H1 (cell line): ENCODE data around the gene AHSG.

Experiments used
- CHD1 ChIP-seq: IDR thresholded peaks from 2 replicates; pipeline ENCODE4 v1.6.1; 2012; ENCODE audit warnings: low read depth, low read length, improper control_type of control experiment
- CTCF ChIP-seq, 3 experiments: IDR thresholded peaks; 1 replicate in 2 of 3; 2 replicates in 1 of 3; pipeline versions ENCODE4 v1.5.1 to v1.6.1; 2011; ENCODE audit warnings: low read length in 3 of 3, mild to moderate bottlenecking in 3 of 3, inconsistent platforms in 2 of 3, low read depth in 1 of 3, moderate library complexity in 1 of 3; ENCODE audit not compliant: insufficient read depth in 1 of 3; ENCODE audit errors: control extremely low read depth in 1 of 3
- EZH2 ChIP-seq: fragments of 200-600 bp; sonication (generic); IDR thresholded peaks from 2 replicates; pipeline ENCODE4 v1.7.1; 2012; ENCODE audit warnings: low read depth, mild to moderate bottlenecking, moderate library complexity, low read length, inconsistent platforms; ENCODE audit not compliant: severe bottlenecking
- MAX ChIP-seq: IDR thresholded peaks from 2 replicates; pipeline ENCODE4 v1.6.1; 2012; ENCODE audit warnings: inconsistent platforms
- PHF8 ChIP-seq: fragments of 200-600 bp; sonication (generic); conservative IDR thresholded peaks from 2 replicates; pipeline ENCODE4 v1.7.1; 2012; ENCODE audit warnings: low read depth, mild to moderate bottlenecking, inconsistent platforms, low read length, moderate library complexity
- POLR2A ChIP-seq, 2 experiments: IDR thresholded peaks; 1 replicate in 1 of 2; 2 replicates in 1 of 2; pipeline ENCODE4 v1.6.1; 2011; ENCODE audit warnings: low read depth in 2 of 2, low read length in 2 of 2, mild to moderate bottlenecking in 2 of 2; ENCODE audit errors: control extremely low read depth in 1 of 2
- RAD21 ChIP-seq, 2 experiments: IDR thresholded peaks in 1 of 2; conservative IDR thresholded peaks in 1 of 2; 2 replicates each; pipeline ENCODE4 v1.6.1; 2011; ENCODE audit warnings: low read depth in 2 of 2, low read length in 2 of 2, improper control_type of control experiment in 1 of 2, inconsistent platforms in 1 of 2, mild to moderate bottlenecking in 1 of 2, moderate library complexity in 1 of 2
- SP1 ChIP-seq: IDR thresholded peaks from 2 replicates; pipeline ENCODE4 v1.6.1; 2011; ENCODE audit warnings: low read depth, low read length
- SUZ12 ChIP-seq: fragments of 200-600 bp; sonication (generic); IDR thresholded peaks from 2 replicates; pipeline ENCODE4 v1.6.1; 2012; ENCODE audit warnings: mild to moderate bottlenecking, inconsistent platforms, low read length, moderate library complexity, mixed read lengths
- TAF1 ChIP-seq: IDR thresholded peaks from 2 replicates; pipeline ENCODE4 v1.6.1; 2011; ENCODE audit warnings: mild to moderate bottlenecking, low read depth, low read length
- ZNF274 ChIP-seq: IDR thresholded peaks from 2 replicates; pipeline ENCODE4 v1.7.0; 2012; ENCODE audit warnings: low read length, borderline replicate concordance; ENCODE audit errors: extremely low read depth

GRCh38 chr3:186617036-186617946, 4.4 kb downstream of the AHSG start:
- TF ChIP-seq CTCF (IDR thresholded peaks at IDR 0.05; ENCODE audit: control extremely low read depth in 1 of 3, insufficient read depth in 1 of 3, low read depth in 1 of 3, low read length in 3 of 3): peak; percentile 85 to 98 (median 96)
- peak; percentile 67 for TF ChIP-seq MAX
- no peak for TF ChIP-seq EZH2
- no peak for TF ChIP-seq CHD1
- no peak for TF ChIP-seq TAF1
- TF ChIP-seq SUZ12: no peak
- no peak for TF ChIP-seq POLR2A (IDR thresholded peaks at IDR 0.05; ENCODE audit: control extremely low read depth in 1 of 2, low read depth in 2 of 2, low read length in 2 of 2)
- TF ChIP-seq RAD21 (IDR thresholded peaks at IDR 0.05 in 1 of 2, conservative IDR thresholded peaks at IDR 0.05 in 1 of 2; ENCODE audit: low read depth in 2 of 2, low read length in 2 of 2): peak; percentile 74 to 84
- TF ChIP-seq ZNF274: no peak
- no peak for TF ChIP-seq SP1
- no peak for TF ChIP-seq PHF8
